Stimulated activated naive B cell treated with anti-CD40 and anti-IgM and Interleukin-4, amounts not matched to agents 10 μg/mL and 1 μg/mL and 100 μg/mL, for 72 hours (primary cell): ENCODE results near the gene HES6.
"Not testable (repeated sequence)": the region's sequence is repeated elsewhere in the genome, so short reads cannot be mapped to it uniquely, and the experiment has no call there.

ENCODE experiments used
- ATAC-seq, 2 donors: fragments of 150-1000 bp; cut with Tn5 transposase; replicated peaks; 2 replicates each; pipeline ENCODE4 v1.10.0; 2021; ENCODE audit warnings: moderate library complexity in 1 of 2
- DNase-seq: peaks from one replicate; pipeline ENCODE4 v3.0.0; 2021
- H3K27ac Mint-ChIP-seq: one replicate; pipeline ENCODE4 v1.8.0; 2022; ENCODE audit warnings: mild to moderate bottlenecking, mixed read lengths
- H3K27me3 Mint-ChIP-seq, 2 donors: one replicate each; pipeline ENCODE4 v1.8.0; 2022; ENCODE audit warnings: mixed read lengths in 2 of 2
- H3K36me3 Mint-ChIP-seq, 2 donors: one replicate each; pipeline ENCODE4 v1.8.0; 2022; ENCODE audit warnings: mixed read lengths in 2 of 2, mild to moderate bottlenecking in 1 of 2
- H3K4me1 Mint-ChIP-seq, 2 donors: one replicate each; pipeline ENCODE4 v1.8.0; 2022; ENCODE audit warnings: mixed read lengths in 2 of 2, mild to moderate bottlenecking in 1 of 2
- H3K4me3 Mint-ChIP-seq, 2 donors: one replicate each; pipeline ENCODE4 v1.8.0; 2022; ENCODE audit warnings: mild to moderate bottlenecking in 2 of 2, mixed read lengths in 2 of 2, moderate library complexity in 1 of 2
- H3K9me3 Mint-ChIP-seq, 2 donors: one replicate each; pipeline ENCODE4 v1.8.0; 2022; ENCODE audit warnings: mixed read lengths in 2 of 2, mild to moderate bottlenecking in 1 of 2

HES6 gene

GRCh38 chr2:238280083-238280825 is 40.4 kb upstream of the HES6 start:
- ATAC-seq (no peak), DNase-seq (no peak)
- peaks cover 37 to 41% of the 10 kb centered on the region in 2 donors for H3K4me1 Mint-ChIP-seq
- no peak overlapping the region for H3K4me3 Mint-ChIP-seq
- H3K9me3 Mint-ChIP-seq, result no peaks in the 10 kb centered on the region
- H3K27ac Mint-ChIP-seq, result no peak overlapping the region
- no peaks in the 10 kb centered on the region for H3K27me3 Mint-ChIP-seq
- H3K36me3 Mint-ChIP-seq, result peaks cover 14 to 34% of the 10 kb centered on the region in 2 donors

DNA sequence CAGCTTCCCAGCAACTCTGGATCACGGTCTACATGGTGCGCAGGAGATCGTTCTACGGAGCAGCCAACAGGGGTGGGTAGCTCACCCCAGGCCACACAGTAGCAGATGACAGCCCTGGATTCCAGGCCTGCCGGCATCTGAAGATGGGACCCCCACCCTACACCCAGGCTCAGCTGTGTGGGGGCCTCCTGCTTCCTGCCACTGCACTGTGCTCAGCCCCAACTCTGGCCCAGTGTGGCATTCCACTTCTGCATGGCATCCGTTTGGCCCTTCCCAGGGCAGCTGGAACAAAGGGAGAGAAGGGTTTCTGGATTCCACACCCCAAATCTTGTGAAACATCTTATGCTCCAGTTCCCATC is 39.5 kb upstream of the HES6 start:
- Mint-ChIP-seq H3K4me1 (peaks cover 35 to 37% of the 10 kb centered on the region in 2 donors), H3K27ac (no peak overlapping the region), H3K36me3 (peaks cover 19 to 41% of the 10 kb centered on the region in 2 donors), H3K9me3 (no peaks in the 10 kb centered on the region), H3K27me3 (no peaks in the 10 kb centered on the region), H3K4me3 (no peak overlapping the region)
- DNase-seq (no peak), ATAC-seq (no peak)

DNA sequence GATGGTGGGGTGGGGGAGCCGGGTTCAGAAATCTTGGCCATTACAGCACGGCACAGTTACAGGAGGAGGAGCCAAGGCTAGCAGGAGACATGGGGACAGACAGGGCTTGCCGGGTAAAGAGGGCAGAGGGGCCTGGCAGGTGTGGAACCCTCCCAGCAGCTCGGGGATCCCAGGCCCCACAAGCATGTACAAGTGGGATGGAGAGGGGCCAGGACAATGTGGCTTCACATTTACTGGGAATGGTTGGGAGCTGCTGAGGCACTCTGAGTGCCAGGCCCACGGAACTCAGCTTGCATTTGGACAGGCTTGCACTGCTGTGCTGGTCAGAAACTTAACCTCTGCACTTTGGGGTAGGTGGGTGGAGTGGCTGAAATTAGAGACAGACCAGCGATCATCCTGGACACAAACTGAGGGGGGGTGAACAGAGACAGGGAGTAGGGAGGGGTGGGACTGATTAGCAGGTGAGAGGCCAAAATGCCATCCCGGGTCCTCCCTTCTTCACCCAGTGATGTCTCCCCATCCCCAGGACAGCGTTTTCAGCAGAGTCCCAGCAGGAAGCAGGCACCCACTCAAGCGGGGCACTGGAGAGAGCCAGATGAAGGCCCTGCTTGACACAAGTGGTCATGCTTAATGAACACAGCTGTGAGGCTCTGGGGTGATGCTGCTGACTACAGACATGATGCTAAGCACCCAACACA is 38.9 kb upstream of the HES6 start:
- H3K36me3 Mint-ChIP-seq, result peaks cover 23 to 44% of the 10 kb centered on the region in 2 donors
- H3K27ac Mint-ChIP-seq, result no peak overlapping the region
- no peak overlapping the region for H3K4me3 Mint-ChIP-seq
- DNase-seq (no peak), ATAC-seq (no peak)
- peaks cover 32 to 34% of the 10 kb centered on the region in 2 donors for H3K4me1 Mint-ChIP-seq
- H3K27me3 Mint-ChIP-seq, result no peaks in the 10 kb centered on the region
- no peaks in the 10 kb centered on the region for H3K9me3 Mint-ChIP-seq

DNA sequence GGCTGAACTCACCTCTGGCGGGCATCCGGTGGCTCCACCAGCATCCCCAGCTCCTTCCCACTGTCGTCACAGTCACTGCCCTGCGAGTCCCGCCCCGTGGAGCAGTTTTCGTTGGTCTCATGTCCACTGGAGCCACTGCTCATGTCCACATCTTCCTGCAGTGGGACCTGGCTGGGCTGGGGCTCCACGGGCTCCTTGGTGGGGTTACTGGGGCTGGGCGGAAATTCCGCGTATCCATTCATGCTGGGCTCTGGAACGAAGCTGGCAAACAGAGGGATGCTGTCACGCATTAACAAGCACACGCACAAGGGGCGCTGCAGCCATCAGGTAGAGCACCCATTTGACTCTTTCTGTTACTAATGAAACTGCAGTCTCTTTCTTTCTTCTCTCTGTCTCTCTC is 37.9 kb upstream of the HES6 start:
- H3K9me3 Mint-ChIP-seq, result no peaks in the 10 kb centered on the region
- DNase-seq, result no peak
- H3K27ac Mint-ChIP-seq, result no peak overlapping the region
- H3K36me3 Mint-ChIP-seq, result peaks cover 26 to 43% of the 10 kb centered on the region in 2 donors
- ATAC-seq, result no peak
- H3K27me3 Mint-ChIP-seq, result no peaks in the 10 kb centered on the region
- H3K4me3 Mint-ChIP-seq, result no peak overlapping the region
- peaks cover 21 to 25% of the 10 kb centered on the region in 2 donors for H3K4me1 Mint-ChIP-seq

DNA sequence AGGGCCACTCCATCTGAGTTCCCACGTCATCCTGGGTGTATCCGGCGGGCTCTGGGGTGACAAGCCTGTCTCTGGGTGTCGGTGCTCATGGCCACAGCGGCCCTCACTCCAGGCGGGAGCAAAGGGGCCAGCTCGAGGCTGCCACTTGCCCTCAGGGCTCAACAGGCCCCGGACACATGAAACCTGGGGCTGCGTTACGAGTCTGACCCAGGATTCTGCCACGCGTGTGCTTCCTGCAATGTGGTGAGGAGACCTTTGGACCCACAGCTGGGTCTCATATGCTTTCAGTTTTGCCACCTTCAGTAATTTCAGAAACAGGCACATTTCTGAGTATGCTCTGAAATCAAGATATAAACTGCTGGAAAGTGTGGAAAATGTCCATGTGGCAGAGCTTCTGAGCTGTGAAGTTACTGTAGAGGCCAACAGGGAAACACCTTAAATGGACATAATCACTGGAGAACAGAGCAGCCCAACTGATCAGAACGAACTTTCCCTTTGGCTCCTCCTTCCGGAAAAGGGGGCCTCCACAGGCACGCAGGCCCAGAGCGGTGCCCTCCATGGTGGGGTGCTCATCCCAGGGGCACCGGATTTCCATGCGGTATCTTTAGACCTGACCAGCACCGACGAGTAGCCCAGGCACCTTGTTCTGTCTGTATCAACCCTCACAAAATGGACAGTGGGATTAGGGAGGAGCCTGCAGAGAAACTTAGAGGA is 34.5 kb upstream of the HES6 start:
- Mint-ChIP-seq H3K4me3 (no peak overlapping the region), H3K9me3 (no peaks in the 10 kb centered on the region), H3K4me1 (peaks cover 9 to 12% of the 10 kb centered on the region in 2 donors), H3K36me3 (peaks cover 40 to 54% of the 10 kb centered on the region in 2 donors), H3K27me3 (no peaks in the 10 kb centered on the region), H3K27ac (no peak overlapping the region)
- DNase-seq (no peak), ATAC-seq (no peak)

GRCh38 chr2:238273433-238273832 is 33.6 kb upstream of the HES6 start:
- ATAC-seq, DNase-seq, H3K4me3 Mint-ChIP-seq, H3K4me1 Mint-ChIP-seq, H3K27me3 Mint-ChIP-seq, H3K9me3 Mint-ChIP-seq, H3K27ac Mint-ChIP-seq: not testable (repeated sequence)
- H3K36me3 Mint-ChIP-seq, result peaks cover 40 to 54% of the 10 kb centered on the region in 2 donors

DNA sequence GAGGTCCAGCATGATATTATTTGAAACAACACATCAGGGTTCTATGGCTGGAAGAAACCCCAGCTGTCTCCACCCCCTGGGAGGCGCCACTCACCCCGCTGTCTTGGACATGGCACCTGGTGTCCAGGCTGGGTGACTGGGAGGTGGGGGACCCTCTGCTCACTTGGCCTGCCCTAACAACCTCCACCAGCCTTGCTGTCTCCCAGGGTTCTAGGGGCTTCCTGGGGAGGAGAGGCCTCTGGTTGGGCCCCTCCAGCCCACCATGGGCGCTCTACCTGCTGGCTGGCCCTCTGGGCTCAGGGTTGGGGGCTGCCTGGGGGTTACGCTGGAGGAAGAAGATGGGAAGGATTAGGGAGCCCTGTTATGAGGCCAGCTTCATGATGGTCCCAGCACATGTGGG is 32.3 kb upstream of the HES6 start:
- Mint-ChIP-seq H3K27ac (no peak overlapping the region), H3K27me3 (no peaks in the 10 kb centered on the region), H3K4me3 (no peak overlapping the region), H3K36me3 (peaks cover 44 to 56% of the 10 kb centered on the region in 2 donors), H3K4me1 (no peaks in the 10 kb centered on the region), H3K9me3 (no peaks in the 10 kb centered on the region)
- DNase-seq (no peak), ATAC-seq (no peak)

DNA sequence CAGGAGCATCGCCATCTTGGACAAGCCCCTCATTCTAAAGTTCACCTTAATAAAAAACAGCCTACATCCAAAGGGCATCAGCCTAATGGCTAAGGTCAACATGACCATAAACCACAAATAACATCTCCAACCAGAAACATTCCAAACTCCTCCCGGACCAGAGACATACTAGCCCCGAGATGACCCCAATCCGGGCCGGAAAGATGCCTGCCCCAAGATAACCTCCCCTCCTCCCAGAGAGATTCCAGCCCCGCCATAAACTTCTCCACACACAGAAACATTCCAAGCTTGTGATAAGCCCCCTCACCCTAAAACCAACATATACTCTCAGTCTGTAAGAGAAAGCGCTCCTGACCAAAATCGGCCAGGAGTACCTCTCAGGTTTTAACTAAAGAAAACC is 31.8 kb upstream of the HES6 start:
- H3K36me3 Mint-ChIP-seq, result peaks cover 46 to 58% of the 10 kb centered on the region in 2 donors
- DNase-seq, H3K9me3 Mint-ChIP-seq, H3K27me3 Mint-ChIP-seq, ATAC-seq, H3K27ac Mint-ChIP-seq, H3K4me3 Mint-ChIP-seq, H3K4me1 Mint-ChIP-seq: not testable (repeated sequence)

- H3K9me3 Mint-ChIP-seq, result no peaks in the 10 kb centered on the region
- no peak for ATAC-seq
- no peaks in the 10 kb centered on the region for H3K4me1 Mint-ChIP-seq
- H3K27ac Mint-ChIP-seq, result no peak overlapping the region
- peaks cover 44 to 52% of the 10 kb centered on the region in 2 donors for H3K36me3 Mint-ChIP-seq
- H3K27me3 Mint-ChIP-seq, result no peaks in the 10 kb centered on the region
- no peak for DNase-seq
- no peak overlapping the region for H3K4me3 Mint-ChIP-seq
Measured at GRCh38 chr2:238271061-238271554, 31.3 kb upstream of the HES6 start.

- Mint-ChIP-seq H3K27ac (no peak overlapping the region), H3K27me3 (no peaks in the 10 kb centered on the region), H3K4me1 (no peaks in the 10 kb centered on the region), H3K4me3 (no peak overlapping the region), H3K36me3 (peaks cover 44 to 52% of the 10 kb centered on the region in 2 donors), H3K9me3 (no peaks in the 10 kb centered on the region)
- no peak for DNase-seq
- ATAC-seq, result no peak
Measured at GRCh38 chr2:238270606-238271005, 30.8 kb upstream of the HES6 start.

DNA sequence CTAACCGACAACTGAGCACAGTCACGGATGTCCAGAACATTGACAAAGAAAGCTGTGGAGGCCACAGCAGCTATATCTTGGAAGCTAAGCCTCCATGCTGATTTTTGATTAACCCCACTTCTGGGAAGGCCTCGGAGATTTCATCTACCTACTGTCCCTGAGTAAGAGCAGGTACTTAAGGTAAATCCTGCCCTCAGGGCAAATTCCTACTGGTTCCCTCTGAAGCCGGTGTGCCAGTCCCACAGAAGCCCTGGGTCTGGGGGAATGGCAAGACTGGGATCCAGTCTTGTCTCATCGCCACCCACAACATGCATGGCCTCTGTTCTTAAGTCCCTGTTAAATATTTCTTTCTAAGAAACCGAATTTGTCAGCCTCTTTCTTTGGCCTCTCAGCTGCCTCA is 29.9 kb upstream of the HES6 start:
- H3K4me3 Mint-ChIP-seq, result no peak overlapping the region
- peaks cover 39 to 46% of the 10 kb centered on the region in 2 donors for H3K36me3 Mint-ChIP-seq
- ATAC-seq, result no peak
- H3K27ac Mint-ChIP-seq, result no peak overlapping the region
- H3K4me1 Mint-ChIP-seq, result no peaks in the 10 kb centered on the region
- H3K27me3 Mint-ChIP-seq, result no peaks in the 10 kb centered on the region
- no peaks in the 10 kb centered on the region for H3K9me3 Mint-ChIP-seq
- DNase-seq, result no peak

DNA sequence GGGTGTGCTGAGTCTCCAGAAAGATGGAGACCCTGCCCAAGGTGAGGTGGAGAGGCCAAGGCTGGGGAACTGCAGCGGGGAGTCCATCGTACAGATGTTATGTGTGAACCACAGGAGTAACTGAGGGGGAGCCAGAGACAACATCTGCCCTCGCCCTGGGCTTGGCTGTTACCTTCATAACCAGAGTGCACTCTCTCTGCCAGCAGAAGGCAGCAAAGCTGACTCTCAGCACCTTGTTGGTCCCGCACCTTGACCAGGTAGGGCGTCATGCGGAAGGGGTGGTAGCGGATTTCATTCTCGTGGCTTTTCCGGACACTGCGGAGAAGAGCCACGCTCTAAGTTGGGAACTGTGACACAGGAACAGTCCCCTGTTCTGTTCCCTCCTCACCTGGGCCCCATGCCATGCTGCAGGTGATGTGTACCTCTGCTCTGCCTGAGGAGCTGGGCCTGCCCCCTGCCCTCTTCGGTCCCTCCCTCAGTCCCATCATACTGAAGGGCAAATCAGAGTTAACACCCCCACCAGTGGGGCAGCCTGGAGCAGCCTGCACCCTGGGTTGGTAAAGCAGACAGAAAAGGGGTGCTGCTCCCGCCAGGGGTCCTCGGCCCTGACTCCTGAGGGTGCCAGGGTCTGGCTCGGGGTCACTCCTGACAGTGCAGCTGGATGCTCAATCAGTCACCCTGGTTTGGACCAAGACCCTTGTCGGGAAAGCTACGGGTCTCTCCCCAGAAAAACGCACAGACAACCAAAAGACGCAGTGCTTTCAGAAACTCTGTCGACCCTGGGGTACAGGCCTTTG is 28.2 kb upstream of the HES6 start:
- no peak overlapping the region for H3K4me3 Mint-ChIP-seq
- no peaks in the 10 kb centered on the region for H3K9me3 Mint-ChIP-seq
- no peak for ATAC-seq
- no peaks in the 10 kb centered on the region for H3K27me3 Mint-ChIP-seq
- no peak overlapping the region for H3K27ac Mint-ChIP-seq
- H3K4me1 Mint-ChIP-seq, result peaks cover 6 to 7% of the 10 kb centered on the region in 2 donors
- DNase-seq, result no peak
- peaks cover 33 to 43% of the 10 kb centered on the region in 2 donors for H3K36me3 Mint-ChIP-seq

- no peak overlapping the region for H3K4me3 Mint-ChIP-seq
- DNase-seq, result no peak
- no peaks in the 10 kb centered on the region for H3K27me3 Mint-ChIP-seq
- H3K9me3 Mint-ChIP-seq, result no peaks in the 10 kb centered on the region
- H3K27ac Mint-ChIP-seq, result no peak overlapping the region
- H3K36me3 Mint-ChIP-seq, result peaks cover 30 to 36% of the 10 kb centered on the region in 2 donors
- H3K4me1 Mint-ChIP-seq, result peaks cover 6 to 7% of the 10 kb centered on the region in 2 donors
- ATAC-seq, result no peak
Measured at GRCh38 chr2:238267341-238267710, 27.5 kb upstream of the HES6 start.

- H3K9me3 Mint-ChIP-seq, result no peaks in the 10 kb centered on the region
- no peaks in the 10 kb centered on the region for H3K27me3 Mint-ChIP-seq
- H3K36me3 Mint-ChIP-seq, result peaks cover 26 to 36% of the 10 kb centered on the region in 2 donors
- no peak overlapping the region for H3K27ac Mint-ChIP-seq
- DNase-seq (no peak), ATAC-seq (no peak)
- peaks cover 6 to 7% of the 10 kb centered on the region in 2 donors for H3K4me1 Mint-ChIP-seq
- no peak overlapping the region for H3K4me3 Mint-ChIP-seq
Measured at GRCh38 chr2:238265605-238266004, 25.8 kb upstream of the HES6 start.
